GM12878 (cell line): ENCODE measurements around the gene CMC4. TPM values are rescaled to one million over a fixed set of nuclear protein-coding genes. Genes with fewer than 3 reads are reported as not detected.

Source experiments
- ATAC-seq: fragments of 200-7000 bp; cut with Tn5 transposase; 3 replicates; pipeline ENCODE4 v1.9.1; 2020; ENCODE audit warnings: mild to moderate bottlenecking, moderate library complexity
- BruUV-seq: library from RNA; stranded (reverse); fragments of 400-500 nt; replicated peaks from 2 replicates; lab custom pipeline; 2021; lab: Mats Ljungman, UMichigan
- CTCF ChIA-PET: fragments of 300-600 bp; sonication (Branson Sonifier 250); formaldehyde crosslinking; extraction: SDS; loops from one replicate; lab custom pipeline; 2021; ENCODE audit warnings: inconsistent platforms; lab: Yijun Ruan, JAX
- POLR2A ChIA-PET: fragments of 350-600 bp; formaldehyde crosslinking; extraction: SDS; loops from one replicate; lab custom pipeline; 2021; ENCODE audit warnings: inconsistent platforms; lab: Charles Lee
- RAD21 ChIA-PET: fragments of 300-600 bp; sonication (Branson Sonifier 250); formaldehyde crosslinking; loops from one replicate; lab custom pipeline; 2023; ENCODE audit warnings: antibody characterized with exemption; ENCODE audit not compliant: unreplicated experiment; lab: Charles Lee
- SMC1A ChIA-PET: fragments of 300-600 bp; sonication (Branson Sonifier 250); formaldehyde crosslinking; loops from one replicate; lab custom pipeline; 2023; ENCODE audit not compliant: unreplicated experiment, uncharacterized antibody; lab: Charles Lee
- DNase-seq: peaks from one replicate; pipeline ENCODE4 v3.0.0-alpha.2; 2011; ENCODE audit warnings: low read depth, low spot score
- FAIRE-seq: peaks from 3 replicates; lab custom pipeline; 2011; peaks lifted over from hg19 to GRCh38; lab: Jason Lieb, UNC
- H2AFZ ChIP-seq: 2 replicates; pipeline ENCODE4 v1.6.0; 2011; ENCODE audit warnings: low read depth, low read length, control low read depth; ENCODE audit not compliant: control insufficient read depth
- H3K27ac ChIP-seq: 2 replicates; pipeline ENCODE4 v1.5.1; 2011; ENCODE audit warnings: control low read depth; ENCODE audit not compliant: control insufficient read depth, insufficient read depth
- H3K27me3 ChIP-seq, 2 experiments: replicated peaks in 1 of 2; 2 replicates each; pipeline versions ENCODE4 v1.6.0 to v1.6.1; 2011; ENCODE audit warnings: low read length in 1 of 2; ENCODE audit not compliant: control insufficient read depth in 2 of 2, insufficient read depth in 2 of 2
- H3K36me3 ChIP-seq, 2 experiments: 2 replicates each; pipeline ENCODE4 v1.5.1; 2011; ENCODE audit warnings: low read length in 1 of 2; ENCODE audit not compliant: control insufficient read depth in 2 of 2, insufficient read depth in 2 of 2
- H3K4me1 ChIP-seq: 2 replicates; pipeline ENCODE4 v1.6.1; 2011; ENCODE audit warnings: mild to moderate bottlenecking, low read length, moderate library complexity, mixed read lengths; ENCODE audit not compliant: control insufficient read depth, insufficient read depth
- H3K4me2 ChIP-seq: 2 replicates; pipeline ENCODE4 v1.6.0; 2011; ENCODE audit warnings: control low read depth; ENCODE audit not compliant: control insufficient read depth, insufficient read depth
- H3K4me3 ChIP-seq: fragments of 200-600 bp; sonication (generic); 2 replicates; pipeline ENCODE4 v1.5.1; 2016
- H3K79me2 ChIP-seq: 2 replicates; pipeline ENCODE4 v1.6.0; 2011; ENCODE audit warnings: low read length; ENCODE audit not compliant: control insufficient read depth, insufficient read depth
- H3K9ac ChIP-seq: 2 replicates; pipeline ENCODE4 v1.8.0; 2011; ENCODE audit warnings: low read length, control low read depth, mixed read lengths; ENCODE audit not compliant: control insufficient read depth, insufficient read depth
- H3K9me3 ChIP-seq: replicated peaks from 3 replicates; pipeline ENCODE4 v1.5.1; 2011; ENCODE audit warnings: mild to moderate bottlenecking, low read length; ENCODE audit not compliant: control insufficient read depth, insufficient read depth
- H4K20me1 ChIP-seq: 2 replicates; pipeline ENCODE4 v1.6.0; 2011; ENCODE audit not compliant: control insufficient read depth, insufficient read depth
- CBX3 ChIP-seq: fragments of 200-600 bp; sonication (generic); IDR thresholded peaks from 2 replicates; pipeline ENCODE4 v1.6.1; 2016; ENCODE audit warnings: low read depth, borderline replicate concordance
- JUNB ChIP-seq: IDR thresholded peaks from 2 replicates; pipeline ENCODE4 v1.6.1; 2016; ENCODE audit warnings: antibody characterized with exemption, mild to moderate bottlenecking
- NFYA ChIP-seq: IDR thresholded peaks from 2 replicates; pipeline ENCODE4 v1.6.1; 2011; ENCODE audit warnings: low read depth, mild to moderate bottlenecking, low read length, improper control_type of control experiment, borderline replicate concordance
- NKRF ChIP-seq: fragments of 450-650 bp; conservative IDR thresholded peaks from 2 replicates; pipeline ENCODE4 v1.6.1; 2017; ENCODE audit warnings: mild to moderate bottlenecking, moderate library complexity
- RCOR1 ChIP-seq: conservative IDR thresholded peaks from 2 replicates; pipeline ENCODE4 v1.6.1; 2012; ENCODE audit warnings: low read depth, low read length, improper control_type of control experiment
- USF1 ChIP-seq: IDR thresholded peaks from 2 replicates; pipeline ENCODE4 v1.6.1; 2011; ENCODE audit warnings: borderline replicate concordance, low read depth, mild to moderate bottlenecking, moderate library complexity, mixed read lengths, low read length; ENCODE audit not compliant: insufficient read depth; ENCODE audit errors: extremely low read length
- ZSCAN29 ChIP-seq: fragments of 450-650 bp; IDR thresholded peaks from 2 replicates; pipeline ENCODE4 v1.6.1; 2017; ENCODE audit warnings: mild to moderate bottlenecking, moderate library complexity
- WGBS: methylation state at CpG from one replicate; pipeline ENCODE4 v1.1.6; 2016; ENCODE audit warnings: low lambda C conversion rate; ENCODE audit not compliant: insufficient replicate concordance, insufficient coverage; ENCODE audit errors: missing lambda C conversion rate; 5-methylcytosine and 5-hydroxymethylcytosine counted together
- in situ Hi-C: fragments of 300-500 bp; cut with MboI; formaldehyde crosslinking; loops from 9 replicates; pipeline ENCODE4 v1.14.3; 2018; ENCODE audit warnings: mixed read lengths
- intact Hi-C: fragments of 100-400 bp; cut with micrococcal nuclease; formaldehyde crosslinking; loops from one replicate; pipeline ENCODE4 v1.14.2; 2022; ENCODE audit not compliant: unreplicated experiment
- polyA plus RNA-seq, 11 experiments: library from polyadenylated mRNA; depleted of rRNA in 4 of 11; unstranded in 6 of 11; stranded (reverse) in 5 of 11; fragments of >200 nt; fragmentation: Nextera tagmentation in 4 of 11; fragmentation: Illumina TruSeq in 1 of 11; extraction: Ambion mirVana in 4 of 11; extraction: Trizol in 1 of 11; gene quantifications; 1 replicate in 1 of 11; 2 replicates in 10 of 11; pipeline versions ENCODE4 v1.2.1 to v1.2.3, GENCODE V29; 2011 to 2016; ENCODE audit warnings: inconsistent platforms in 2 of 11, missing spikeins in 2 of 11, low read depth in 1 of 11
- total RNA-seq, 4 experiments: library from RNA; depleted of rRNA in 3 of 4; stranded (reverse); fragments of >200 nt in 3 of 4; fragmentation: Illumina TruSeq in 1 of 4; extraction: Trizol in 1 of 4; gene quantifications; 2 replicates each; pipeline versions ENCODE4 v1.2.1 to v1.2.3, GENCODE V29; 2013 to 2021
- TF ChIP-seq, protein P1 (sequence below): fragments of 450-650 bp; IDR thresholded peaks from 2 replicates; pipeline ENCODE4 v1.6.1; 2018; ENCODE audit warnings: mild to moderate bottlenecking, low read depth, moderate library complexity; ENCODE audit not compliant: partially characterized antibody
- TF ChIP-seq, protein P2 (sequence below), 3 experiments: IDR thresholded peaks in 2 of 3; conservative IDR thresholded peaks in 1 of 3; 2 replicates each; pipeline ENCODE4 v1.5.1; 2011; ENCODE audit warnings: low read depth in 3 of 3, low read length in 3 of 3, mild to moderate bottlenecking in 3 of 3, control low read depth in 2 of 3, moderate library complexity in 2 of 3, inconsistent platforms in 1 of 3, mixed read lengths in 1 of 3; ENCODE audit not compliant: control insufficient read depth in 2 of 3, insufficient read depth in 1 of 3; ENCODE audit errors: extremely low read depth in 1 of 3

CMC4 gene
- total and polyA plus RNA-seq, 10 of the 15 experiments (the other 5 are each of a cell fraction or from before 2014, with no cell fraction given) = 5.8 to 36.4 (median 21.0) TPM

DNA sequence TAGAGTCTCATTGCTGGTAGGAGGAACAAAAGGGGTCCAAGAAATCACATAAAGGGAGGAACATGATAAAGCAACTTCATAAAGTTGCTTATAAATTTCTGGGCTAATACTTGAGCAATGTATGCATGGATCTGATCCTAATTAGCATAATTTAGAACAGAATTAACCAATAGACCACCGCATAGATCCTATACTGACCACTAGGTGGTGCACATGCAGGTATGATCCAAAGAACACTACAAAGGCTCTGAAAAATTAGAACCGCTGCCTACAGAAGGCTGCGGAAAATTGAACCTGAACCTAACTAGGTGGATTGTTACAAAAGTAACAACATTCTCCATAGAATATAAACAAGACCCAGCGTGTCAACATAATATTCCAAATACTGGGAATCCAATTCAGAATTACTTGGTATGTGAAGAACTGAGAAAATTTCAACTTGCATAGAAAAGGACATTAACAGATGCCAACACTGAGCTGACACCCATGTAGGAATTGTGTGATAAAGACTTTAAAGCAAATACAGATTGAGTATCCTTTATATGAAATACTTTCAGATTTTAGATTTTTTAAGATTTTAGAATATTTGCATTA lies 23.6 kb upstream of the CMC4 start (continued):
- TF ChIP-seq, protein P1, sequence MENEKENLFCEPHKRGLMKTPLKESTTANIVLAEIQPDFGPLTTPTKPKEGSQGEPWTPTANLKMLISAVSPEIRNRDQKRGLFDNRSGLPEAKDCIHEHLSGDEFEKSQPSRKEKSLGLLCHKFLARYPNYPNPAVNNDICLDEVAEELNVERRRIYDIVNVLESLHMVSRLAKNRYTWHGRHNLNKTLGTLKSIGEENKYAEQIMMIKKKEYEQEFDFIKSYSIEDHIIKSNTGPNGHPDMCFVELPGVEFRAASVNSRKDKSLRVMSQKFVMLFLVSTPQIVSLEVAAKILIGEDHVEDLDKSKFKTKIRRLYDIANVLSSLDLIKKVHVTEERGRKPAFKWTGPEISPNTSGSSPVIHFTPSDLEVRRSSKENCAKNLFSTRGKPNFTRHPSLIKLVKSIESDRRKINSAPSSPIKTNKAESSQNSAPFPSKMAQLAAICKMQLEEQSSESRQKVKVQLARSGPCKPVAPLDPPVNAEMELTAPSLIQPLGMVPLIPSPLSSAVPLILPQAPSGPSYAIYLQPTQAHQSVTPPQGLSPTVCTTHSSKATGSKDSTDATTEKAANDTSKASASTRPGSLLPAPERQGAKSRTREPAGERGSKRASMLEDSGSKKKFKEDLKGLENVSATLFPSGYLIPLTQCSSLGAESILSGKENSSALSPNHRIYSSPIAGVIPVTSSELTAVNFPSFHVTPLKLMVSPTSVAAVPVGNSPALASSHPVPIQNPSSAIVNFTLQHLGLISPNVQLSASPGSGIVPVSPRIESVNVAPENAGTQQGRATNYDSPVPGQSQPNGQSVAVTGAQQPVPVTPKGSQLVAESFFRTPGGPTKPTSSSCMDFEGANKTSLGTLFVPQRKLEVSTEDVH = no peak
- TF ChIP-seq ZSCAN29 = no peak
- TF ChIP-seq, protein P2, sequence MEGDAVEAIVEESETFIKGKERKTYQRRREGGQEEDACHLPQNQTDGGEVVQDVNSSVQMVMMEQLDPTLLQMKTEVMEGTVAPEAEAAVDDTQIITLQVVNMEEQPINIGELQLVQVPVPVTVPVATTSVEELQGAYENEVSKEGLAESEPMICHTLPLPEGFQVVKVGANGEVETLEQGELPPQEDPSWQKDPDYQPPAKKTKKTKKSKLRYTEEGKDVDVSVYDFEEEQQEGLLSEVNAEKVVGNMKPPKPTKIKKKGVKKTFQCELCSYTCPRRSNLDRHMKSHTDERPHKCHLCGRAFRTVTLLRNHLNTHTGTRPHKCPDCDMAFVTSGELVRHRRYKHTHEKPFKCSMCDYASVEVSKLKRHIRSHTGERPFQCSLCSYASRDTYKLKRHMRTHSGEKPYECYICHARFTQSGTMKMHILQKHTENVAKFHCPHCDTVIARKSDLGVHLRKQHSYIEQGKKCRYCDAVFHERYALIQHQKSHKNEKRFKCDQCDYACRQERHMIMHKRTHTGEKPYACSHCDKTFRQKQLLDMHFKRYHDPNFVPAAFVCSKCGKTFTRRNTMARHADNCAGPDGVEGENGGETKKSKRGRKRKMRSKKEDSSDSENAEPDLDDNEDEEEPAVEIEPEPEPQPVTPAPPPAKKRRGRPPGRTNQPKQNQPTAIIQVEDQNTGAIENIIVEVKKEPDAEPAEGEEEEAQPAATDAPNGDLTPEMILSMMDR (IDR thresholded peaks at IDR 0.05 in 2 of 3, conservative IDR thresholded peaks at IDR 0.05 in 1 of 3; ENCODE audit: control insufficient read depth in 2 of 3, extremely low read depth in 1 of 3, insufficient read depth in 1 of 3, low read depth in 3 of 3, low read length in 3 of 3) = peak; percentile 42 to 63 (median 54)

- H3K4me2 ChIP-seq = no peak overlapping the region
- no peaks in the 10 kb centered on the region for H3K79me2 ChIP-seq
- no peaks in the 10 kb centered on the region for H3K4me1 ChIP-seq
- WGBS = 77% methylated on average over 23 of the region's 26 CpGs
- in situ Hi-C loops = no loop called here
- no peak overlapping the region for H2AFZ ChIP-seq
- H3K9ac ChIP-seq = no peak overlapping the region
- FAIRE-seq (peak; percentile 7), ATAC-seq (no peak), DNase-seq (no peak)
- H3K36me3 ChIP-seq = peaks cover 0 to 2% of the 10 kb centered on the region in 2 experiments; a peak in 1 of 4 replicates
- no peak overlapping the region for H3K4me3 ChIP-seq
- TF ChIP-seq RCOR1 = no peak
- TF ChIP-seq CBX3 = no peak
- TF ChIP-seq NKRF = no peak
- no peak for TF ChIP-seq USF1
- TF ChIP-seq NFYA = no peak
- no peak for TF ChIP-seq JUNB
- no peaks in the 10 kb centered on the region for H4K20me1 ChIP-seq
- intact Hi-C loops = loop anchor here (1.0 to 10.0 kb wide), 2 partner anchors 106 to 172 kb away; no protein-coding TSS in a partner anchor
- no peak overlapping the region for H3K27ac ChIP-seq
- RAD21 ChIA-PET = interaction anchor here (1.2 kb wide), 1 partner anchor 101 kb away, joined by 3 read pairs; no protein-coding TSS in a partner anchor
- POLR2A ChIA-PET = no interaction called here
- CTCF ChIA-PET = interaction anchor here (0.6 to 3.0 kb wide), 11 partner anchors 11 to 170 kb away, joined by 3 to 10 read pairs (median 4); no protein-coding TSS in a partner anchor
- H3K9me3 ChIP-seq = no peaks in the 10 kb centered on the region
- BruUV-seq = no TSS peak
- H3K27me3 ChIP-seq = no peaks in the 10 kb centered on the region
- SMC1A ChIA-PET = interaction anchor here (1.5 kb wide), 1 partner anchor 170 kb away, joined by 4 read pairs; no protein-coding TSS in a partner anchor
These were observed 16.2 kb upstream of the CMC4 start for GRCh38 chrX:155086961-155087735.
